ENCODE data around the gene RAB7B.
A peak's percentile ranks its signal among the peaks of the same experiment; 100 is the strongest.

DNA sequence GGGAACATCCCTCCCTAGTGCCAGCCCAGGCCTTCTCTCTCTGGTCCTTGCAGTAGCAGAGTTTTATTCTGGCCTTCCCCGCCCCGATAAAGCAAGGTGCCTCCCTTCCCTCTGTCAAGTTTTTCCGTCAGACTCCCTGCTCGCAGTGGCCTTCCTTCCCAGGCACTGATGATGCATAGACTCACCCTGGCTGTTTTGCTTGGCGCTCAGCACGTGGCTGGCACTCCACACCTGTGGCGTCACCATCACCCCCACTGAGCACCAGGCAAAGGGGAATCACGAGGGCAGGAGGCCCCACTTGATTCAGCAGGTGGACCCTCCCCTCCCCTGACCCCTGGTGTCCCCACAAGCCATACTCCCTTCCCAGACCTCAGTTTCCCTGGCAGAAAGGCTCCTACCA, 67.3 kb downstream of the RAB7B start:
- TF ChIP-seq, protein P1, sequence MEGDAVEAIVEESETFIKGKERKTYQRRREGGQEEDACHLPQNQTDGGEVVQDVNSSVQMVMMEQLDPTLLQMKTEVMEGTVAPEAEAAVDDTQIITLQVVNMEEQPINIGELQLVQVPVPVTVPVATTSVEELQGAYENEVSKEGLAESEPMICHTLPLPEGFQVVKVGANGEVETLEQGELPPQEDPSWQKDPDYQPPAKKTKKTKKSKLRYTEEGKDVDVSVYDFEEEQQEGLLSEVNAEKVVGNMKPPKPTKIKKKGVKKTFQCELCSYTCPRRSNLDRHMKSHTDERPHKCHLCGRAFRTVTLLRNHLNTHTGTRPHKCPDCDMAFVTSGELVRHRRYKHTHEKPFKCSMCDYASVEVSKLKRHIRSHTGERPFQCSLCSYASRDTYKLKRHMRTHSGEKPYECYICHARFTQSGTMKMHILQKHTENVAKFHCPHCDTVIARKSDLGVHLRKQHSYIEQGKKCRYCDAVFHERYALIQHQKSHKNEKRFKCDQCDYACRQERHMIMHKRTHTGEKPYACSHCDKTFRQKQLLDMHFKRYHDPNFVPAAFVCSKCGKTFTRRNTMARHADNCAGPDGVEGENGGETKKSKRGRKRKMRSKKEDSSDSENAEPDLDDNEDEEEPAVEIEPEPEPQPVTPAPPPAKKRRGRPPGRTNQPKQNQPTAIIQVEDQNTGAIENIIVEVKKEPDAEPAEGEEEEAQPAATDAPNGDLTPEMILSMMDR (IDR thresholded peaks at IDR 0.05), result no peak
- TF ChIP-seq POLR2A (IDR thresholded peaks at IDR 0.05), result peak in 1 of 2 donors; percentile 53
